Left ventricle myocardium inferior (tissue), 1 donor: ENCODE data around the gene S1PR3. TPM values are rescaled to one million over a fixed set of nuclear protein-coding genes. Genes with fewer than 3 reads are reported as not detected.
A peak's percentile ranks its signal among the peaks of the same experiment; 100 is the strongest.

Experiments
- DNase-seq: peaks from one replicate; pipeline ENCODE4 v3.0.0-alpha.2; 2020
- H3K27ac ChIP-seq: fragments of 200-600 bp; replicated peaks from 2 replicates; pipeline ENCODE4 v1.8.0; 2021
- H3K27me3 ChIP-seq: fragments of 200-600 bp; 2 replicates; pipeline ENCODE4 v1.8.0; 2021; ENCODE audit warnings: low read depth
- H3K36me3 ChIP-seq: fragments of 200-600 bp; 2 replicates; pipeline ENCODE4 v1.8.0; 2021
- H3K4me1 ChIP-seq: fragments of 200-600 bp; 2 replicates; pipeline ENCODE4 v1.8.0; 2021
- H3K4me3 ChIP-seq: fragments of 200-600 bp; 2 replicates; pipeline ENCODE4 v1.8.0; 2021; ENCODE audit warnings: mild to moderate bottlenecking, moderate library complexity
- H3K9me3 ChIP-seq: fragments of 200-600 bp; replicated peaks from 2 replicates; pipeline ENCODE4 v1.8.0; 2021
- CTCF ChIP-seq: fragments of 200-600 bp; IDR thresholded peaks from 2 replicates; pipeline ENCODE4 v1.8.0; 2021; ENCODE audit warnings: antibody characterized with exemption, mild to moderate bottlenecking, borderline replicate concordance
- intact Hi-C: fragments of 100-400 bp; cut with micrococcal nuclease; formaldehyde crosslinking; loops from one replicate; pipeline ENCODE4 v1.11.0; 2022
- total RNA-seq: library from RNA; stranded (reverse); fragmentation: NEBNext Ultra II Directional; extraction: Animal tissue kit (Norgen Biotek cat#: 25700); gene quantifications from one replicate; pipeline ENCODE4 v1.2.1, GENCODE V29; 2021
- donor health status: DM: no; HTN: yes; CAD: no; lungs with severe emphysema.

The S1PR3 gene
- total RNA-seq, 1 donor from 2014 or later, result 26.8 TPM

DNA sequence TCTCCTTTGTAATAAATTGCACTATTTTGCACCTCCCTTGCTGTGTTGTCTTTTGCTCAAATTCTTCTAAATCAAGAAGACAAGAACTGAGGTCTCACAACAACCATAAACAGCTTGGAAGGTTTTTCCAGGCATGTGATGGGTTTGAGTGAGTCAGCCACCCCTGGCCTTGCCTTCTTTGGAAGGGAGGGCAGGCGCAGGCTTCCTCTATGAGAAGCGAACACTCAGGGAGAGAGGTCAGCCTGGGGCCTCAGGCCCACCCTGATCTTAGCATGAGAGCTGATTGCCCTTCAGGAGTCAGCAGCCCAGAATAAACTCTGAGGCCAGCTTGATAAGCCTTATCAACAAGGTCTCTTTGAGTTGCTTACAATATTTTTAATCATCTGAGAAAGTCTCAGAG is 31.6 kb downstream of the S1PR3 start:
- Histone ChIP-seq H3K4me3 (no peak overlapping the region), H3K27ac (peak overlapping the region; percentile 76), H3K27me3 (no peaks in the 10 kb centered on the region), H3K9me3 (no peaks in the 10 kb centered on the region), H3K36me3 (no peaks in the 10 kb centered on the region), H3K4me1 (peaks cover 29% of the 10 kb centered on the region)
- intact Hi-C loops, result no loop called here
- TF ChIP-seq CTCF, result no peak
- no peak for DNase-seq

GRCh38 chr9:89023740-89024139 is 32.5 kb downstream of the S1PR3 start:
- no peaks in the 10 kb centered on the region for H3K27me3 ChIP-seq
- H3K9me3 ChIP-seq, result no peaks in the 10 kb centered on the region
- H3K4me3 ChIP-seq, result no peak overlapping the region
- H3K36me3 ChIP-seq, result no peaks in the 10 kb centered on the region
- intact Hi-C loops, result no loop called here
- DNase-seq, result no peak
- peak overlapping the region; percentile 76 for H3K27ac ChIP-seq
- TF ChIP-seq CTCF, result no peak
- H3K4me1 ChIP-seq, result peaks cover 29% of the 10 kb centered on the region

DNA sequence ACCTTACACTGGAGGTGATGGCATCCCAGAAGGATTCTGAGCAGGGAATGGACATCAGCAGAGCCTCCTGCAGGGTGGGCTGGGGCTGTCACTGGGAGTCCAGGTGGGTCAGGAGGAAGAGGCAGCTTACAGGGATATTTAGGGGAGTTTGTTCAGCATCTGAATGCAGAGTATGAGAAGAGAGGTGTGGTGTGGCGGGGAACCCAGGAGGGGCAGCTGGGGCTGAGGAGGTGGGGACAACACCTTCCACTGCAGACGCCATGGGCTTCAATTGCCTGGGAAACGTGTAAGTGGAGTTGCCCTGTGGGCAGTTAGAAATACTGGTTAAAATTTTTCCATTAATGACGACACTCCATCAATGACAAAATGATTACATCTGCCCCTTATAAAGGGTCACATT is 33.5 kb downstream of the S1PR3 start:
- Histone ChIP-seq H3K9me3 (peaks cover 10% of the 10 kb centered on the region), H3K36me3 (no peaks in the 10 kb centered on the region), H3K27ac (no peak overlapping the region), H3K4me3 (no peak overlapping the region), H3K27me3 (no peaks in the 10 kb centered on the region), H3K4me1 (peaks cover 29% of the 10 kb centered on the region)
- TF ChIP-seq CTCF, result no peak
- intact Hi-C loops, result no loop called here
- no peak for DNase-seq

DNA sequence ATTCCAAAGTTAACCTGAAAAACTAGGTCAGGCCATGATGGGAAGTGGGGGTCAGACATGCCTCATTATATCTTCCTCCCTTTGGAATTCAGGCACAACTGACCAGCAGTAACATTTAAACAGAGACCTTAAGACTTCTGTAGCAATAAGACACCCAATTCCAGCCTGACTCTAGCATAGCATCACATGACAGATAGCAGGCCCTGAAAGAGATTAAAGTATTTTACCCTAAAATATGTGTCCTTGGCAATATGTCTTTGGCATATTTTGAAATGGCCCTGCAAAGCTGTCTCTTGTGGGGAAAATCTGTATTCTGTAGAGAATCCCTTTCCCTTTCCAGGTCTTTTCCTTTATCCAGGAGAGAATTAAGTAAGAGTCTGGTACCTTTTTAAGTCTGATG is 34.3 kb downstream of the S1PR3 start:
- TF ChIP-seq CTCF, result no peak
- no peak overlapping the region for H3K4me3 ChIP-seq
- no peaks in the 10 kb centered on the region for H3K27me3 ChIP-seq
- H3K27ac ChIP-seq, result no peak overlapping the region
- no peaks in the 10 kb centered on the region for H3K36me3 ChIP-seq
- intact Hi-C loops, result no loop called here
- peaks cover 29% of the 10 kb centered on the region for H3K4me1 ChIP-seq
- H3K9me3 ChIP-seq, result peaks cover 18% of the 10 kb centered on the region
- DNase-seq, result no peak

DNA sequence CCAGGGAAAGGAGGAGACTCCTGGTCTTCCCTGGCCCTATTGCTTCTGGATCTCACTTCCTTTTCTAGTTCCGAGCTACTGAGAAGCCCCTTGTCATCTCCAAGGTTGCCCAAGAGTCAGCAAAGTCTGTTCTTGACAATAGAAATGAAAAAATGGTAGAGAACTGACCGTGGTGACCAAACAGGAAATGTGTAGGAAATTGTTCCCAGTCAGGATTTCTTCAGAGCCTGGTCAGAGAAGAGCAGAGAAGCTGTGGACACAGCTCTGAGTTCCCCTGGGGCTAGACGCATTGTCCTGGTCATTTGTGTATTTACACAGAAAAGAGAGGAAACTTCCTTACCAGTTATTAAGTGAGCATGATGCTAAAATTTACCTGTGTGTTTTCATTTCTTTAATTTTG is 35.6 kb downstream of the S1PR3 start:
- no peaks in the 10 kb centered on the region for H3K27me3 ChIP-seq
- H3K36me3 ChIP-seq, result no peaks in the 10 kb centered on the region
- no peak overlapping the region for H3K4me3 ChIP-seq
- no peak for TF ChIP-seq CTCF
- H3K4me1 ChIP-seq, result peaks cover 17% of the 10 kb centered on the region
- H3K27ac ChIP-seq, result no peak overlapping the region
- H3K9me3 ChIP-seq, result peaks cover 29% of the 10 kb centered on the region
- intact Hi-C loops, result no loop called here
- no peak for DNase-seq

DNA sequence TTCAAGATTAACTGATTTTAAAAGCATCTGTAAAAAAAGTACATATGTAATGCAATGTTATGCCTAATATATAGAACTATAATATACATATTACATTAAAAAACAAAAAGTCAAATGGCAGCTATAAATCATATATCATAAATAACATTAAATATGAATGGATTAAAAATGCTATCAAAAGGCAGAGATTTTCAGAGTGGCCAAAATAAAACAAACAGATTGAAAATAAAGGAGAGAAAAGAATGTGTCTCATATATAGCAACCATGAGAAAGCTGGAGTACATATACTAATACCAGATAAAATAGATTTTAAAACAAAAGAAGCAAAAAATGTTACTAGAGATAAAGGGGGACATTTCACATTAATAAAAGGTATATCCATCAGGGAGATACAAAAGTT is 38.5 kb downstream of the S1PR3 start:
- H3K9me3 ChIP-seq, result peaks cover 29% of the 10 kb centered on the region
- H3K27ac ChIP-seq, result no peak overlapping the region
- no peak for TF ChIP-seq CTCF
- no peaks in the 10 kb centered on the region for H3K4me1 ChIP-seq
- intact Hi-C loops, result no loop called here
- H3K27me3 ChIP-seq, result no peaks in the 10 kb centered on the region
- H3K4me3 ChIP-seq, result no peak overlapping the region
- no peak for DNase-seq
- H3K36me3 ChIP-seq, result no peaks in the 10 kb centered on the region
